GM20431 (cell line): ENCODE measurements around the gene TCHH.
"Not testable (repeated sequence)": the region's sequence is repeated elsewhere in the genome, so short reads cannot be mapped to it uniquely, and the experiment has no call there.

ENCODE experiments used
- in situ Hi-C: fragments of 300-500 bp; cut with MseI, MboI; formaldehyde crosslinking; loops from one replicate; pipeline ENCODE4 v1.15.0; 2020; ENCODE audit warnings: low sequenced_read_pairs; ENCODE audit not compliant: unreplicated experiment

Gene TCHH, protein sequence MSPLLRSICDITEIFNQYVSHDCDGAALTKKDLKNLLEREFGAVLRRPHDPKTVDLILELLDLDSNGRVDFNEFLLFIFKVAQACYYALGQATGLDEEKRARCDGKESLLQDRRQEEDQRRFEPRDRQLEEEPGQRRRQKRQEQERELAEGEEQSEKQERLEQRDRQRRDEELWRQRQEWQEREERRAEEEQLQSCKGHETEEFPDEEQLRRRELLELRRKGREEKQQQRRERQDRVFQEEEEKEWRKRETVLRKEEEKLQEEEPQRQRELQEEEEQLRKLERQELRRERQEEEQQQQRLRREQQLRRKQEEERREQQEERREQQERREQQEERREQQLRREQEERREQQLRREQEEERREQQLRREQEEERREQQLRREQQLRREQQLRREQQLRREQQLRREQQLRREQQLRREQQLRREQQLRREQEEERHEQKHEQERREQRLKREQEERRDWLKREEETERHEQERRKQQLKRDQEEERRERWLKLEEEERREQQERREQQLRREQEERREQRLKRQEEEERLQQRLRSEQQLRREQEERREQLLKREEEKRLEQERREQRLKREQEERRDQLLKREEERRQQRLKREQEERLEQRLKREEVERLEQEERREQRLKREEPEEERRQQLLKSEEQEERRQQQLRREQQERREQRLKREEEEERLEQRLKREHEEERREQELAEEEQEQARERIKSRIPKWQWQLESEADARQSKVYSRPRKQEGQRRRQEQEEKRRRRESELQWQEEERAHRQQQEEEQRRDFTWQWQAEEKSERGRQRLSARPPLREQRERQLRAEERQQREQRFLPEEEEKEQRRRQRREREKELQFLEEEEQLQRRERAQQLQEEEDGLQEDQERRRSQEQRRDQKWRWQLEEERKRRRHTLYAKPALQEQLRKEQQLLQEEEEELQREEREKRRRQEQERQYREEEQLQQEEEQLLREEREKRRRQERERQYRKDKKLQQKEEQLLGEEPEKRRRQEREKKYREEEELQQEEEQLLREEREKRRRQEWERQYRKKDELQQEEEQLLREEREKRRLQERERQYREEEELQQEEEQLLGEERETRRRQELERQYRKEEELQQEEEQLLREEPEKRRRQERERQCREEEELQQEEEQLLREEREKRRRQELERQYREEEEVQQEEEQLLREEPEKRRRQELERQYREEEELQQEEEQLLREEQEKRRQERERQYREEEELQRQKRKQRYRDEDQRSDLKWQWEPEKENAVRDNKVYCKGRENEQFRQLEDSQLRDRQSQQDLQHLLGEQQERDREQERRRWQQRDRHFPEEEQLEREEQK (N-terminal part only)

DNA sequence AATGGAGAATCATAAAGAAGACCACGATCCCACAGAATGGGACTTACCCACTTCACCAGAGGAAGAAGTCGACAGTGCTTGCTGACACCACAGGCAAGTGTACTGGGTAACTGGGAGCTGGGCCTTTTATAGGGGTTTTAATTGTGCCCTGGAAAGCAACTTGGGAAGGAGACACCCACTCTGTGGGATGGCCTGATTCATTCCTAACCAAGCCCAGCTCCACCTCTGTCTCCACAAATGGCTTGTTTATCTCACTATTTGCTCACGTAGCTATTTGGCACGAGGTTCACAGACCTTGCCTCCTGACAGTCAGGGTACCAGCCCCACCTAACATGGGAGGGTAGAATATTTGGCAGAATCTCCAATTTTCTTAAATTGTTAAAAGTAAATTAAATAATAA is at the start of gene TCHH:
TCHH (minus strand) TSS at position 101 of the 400 bp plus-strand sequence. CDS start 1,364 bp downstream, outside the sequence.
- in situ Hi-C loops: no loop called here

DNA sequence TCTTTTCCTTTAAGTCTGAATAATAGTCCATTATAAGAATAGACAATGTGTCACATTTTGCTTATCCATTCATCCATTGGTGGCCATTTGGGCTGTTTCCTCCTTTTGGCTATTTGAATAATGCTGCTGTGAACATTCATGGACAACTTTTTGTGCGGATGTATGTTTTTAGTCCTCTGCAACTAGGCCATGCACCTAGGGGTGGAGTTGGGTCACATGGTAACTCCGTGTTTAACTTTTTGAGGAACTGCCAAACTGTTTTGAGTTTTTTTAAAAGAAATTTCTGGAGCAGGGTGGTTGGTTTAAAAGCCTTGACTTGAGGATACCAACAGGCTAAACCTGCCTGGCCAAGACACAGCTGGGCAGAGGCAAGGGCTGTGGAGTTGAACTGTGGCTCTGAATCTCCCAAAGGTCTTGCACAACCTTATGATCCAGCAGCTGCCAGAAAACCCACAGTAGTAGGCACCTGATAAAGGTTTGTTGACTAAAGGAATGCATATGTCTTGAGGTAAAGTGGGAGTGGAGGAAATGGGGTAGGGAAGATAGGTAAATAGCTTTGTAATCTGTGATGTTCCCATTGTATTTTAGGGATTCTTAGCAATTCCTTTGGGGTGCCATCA is 49.4 kb upstream of the TCHH start:
- in situ Hi-C loops: no loop called here

DNA sequence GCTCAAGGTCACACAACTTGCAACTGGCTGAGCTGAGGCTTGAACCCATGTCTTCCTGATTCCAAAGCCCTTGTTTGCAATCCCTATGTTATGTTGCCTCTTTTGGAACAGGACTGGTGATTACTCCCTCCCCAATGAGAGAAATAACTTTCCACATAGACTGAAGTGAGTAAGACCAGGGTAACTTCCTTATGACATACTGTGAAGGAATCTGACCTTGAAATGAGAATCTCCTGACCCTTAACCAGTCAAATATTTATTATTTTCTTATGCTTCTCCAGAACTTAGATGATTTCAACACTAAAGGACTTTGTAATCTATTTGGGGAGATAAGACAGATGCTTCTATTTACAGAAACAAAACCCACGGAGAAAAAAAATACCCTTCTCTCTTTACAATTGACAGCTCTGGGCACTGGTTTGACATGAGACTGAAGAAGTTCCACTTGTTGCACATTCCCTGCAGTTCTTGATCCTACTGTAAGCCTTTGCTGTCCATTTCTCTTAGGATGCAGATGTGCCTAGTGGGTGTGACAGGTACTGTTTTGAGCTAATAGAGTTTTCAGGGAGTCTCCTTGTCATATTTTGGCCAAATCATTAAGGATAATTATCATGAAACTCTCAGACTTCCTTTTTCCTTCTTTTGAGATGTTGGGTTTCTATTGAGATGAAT is 47.7 kb upstream of the TCHH start:
- in situ Hi-C loops: no loop called here

DNA sequence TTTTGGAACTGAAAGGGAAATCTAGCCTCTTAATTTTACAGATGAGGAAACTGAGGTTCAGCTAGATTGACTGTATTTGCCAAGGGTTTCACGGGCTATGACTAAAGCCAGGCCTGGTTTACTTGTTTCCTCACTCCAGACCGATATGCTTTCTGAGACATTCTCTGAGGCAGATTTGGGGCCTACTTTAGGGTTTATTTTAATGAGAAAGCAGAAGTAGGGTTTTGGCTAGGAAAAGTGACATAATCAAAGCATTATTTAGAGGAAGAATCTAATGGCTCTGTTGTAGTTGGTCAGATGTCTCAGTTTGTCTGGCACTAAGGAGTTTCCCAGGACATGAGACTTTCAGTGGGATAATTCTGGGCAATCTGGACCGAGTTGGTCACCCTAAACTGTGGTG is 45.3 kb upstream of the TCHH start:
- in situ Hi-C loops: no loop called here

DNA sequence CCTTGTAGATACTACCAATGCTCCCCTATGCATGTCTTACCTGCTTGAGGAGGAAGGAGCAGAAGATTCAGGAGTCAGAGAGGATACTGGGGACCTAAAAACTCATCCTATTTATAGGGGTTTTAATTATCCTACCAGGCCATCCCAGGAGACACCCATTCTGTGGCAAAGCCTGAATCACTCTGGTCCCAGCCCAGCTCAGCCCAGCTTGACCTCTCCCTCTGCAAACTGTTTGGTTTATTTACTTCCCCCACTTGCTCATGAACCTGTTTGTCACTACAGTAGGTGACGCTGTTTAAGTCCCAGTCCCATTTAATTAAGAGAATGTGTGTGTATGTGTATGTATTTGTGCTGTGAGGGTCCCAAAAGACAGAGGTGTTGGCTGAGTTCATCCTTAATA is 43.9 kb upstream of the TCHH start, which contains the start of gene RPTN:
RPTN (minus strand) TSS at position 85 of the 400 bp plus-strand sequence. CDS start 1,339 bp downstream, outside the sequence.
- in situ Hi-C loops: no loop called here

DNA sequence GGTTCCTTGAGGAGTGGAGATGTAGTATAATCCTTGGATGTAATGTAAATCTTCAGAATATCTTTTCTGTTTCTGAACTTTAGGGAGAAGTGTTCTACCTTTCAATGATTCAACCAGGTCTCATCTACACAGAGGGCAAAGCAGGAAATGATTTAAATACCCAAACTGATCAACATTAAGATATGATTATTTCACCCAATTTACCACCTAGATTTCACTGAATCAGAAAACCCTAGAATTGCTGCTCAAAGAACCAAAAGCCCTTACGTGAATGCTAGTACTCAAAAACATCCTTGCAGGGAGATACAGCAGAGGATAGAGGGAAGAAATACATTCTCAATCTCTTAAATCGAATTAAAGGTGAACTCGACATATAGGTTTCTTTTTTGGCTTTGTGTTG is 38.8 kb upstream of the TCHH start:
- in situ Hi-C loops: no loop called here

DNA sequence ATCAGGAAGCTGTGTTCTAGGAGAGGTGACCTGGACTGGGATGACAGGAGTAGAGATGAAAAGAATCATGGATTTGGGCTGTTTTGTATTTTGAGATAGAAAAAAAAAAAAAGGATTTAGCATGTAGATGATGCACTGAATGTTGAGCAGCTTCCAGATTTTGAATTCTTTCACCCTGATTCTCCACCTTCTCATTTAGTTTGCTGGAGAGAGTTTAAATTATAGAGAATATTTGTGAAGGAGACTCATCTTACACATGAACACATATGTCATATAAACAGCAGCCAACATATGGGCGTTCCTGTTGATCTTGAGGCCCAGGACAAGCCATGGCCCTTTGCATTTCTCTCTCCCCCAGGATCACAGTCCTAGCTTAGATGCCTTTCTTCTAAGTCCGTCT is 36.4 kb upstream of the TCHH start:
- in situ Hi-C loops: no loop called here

DNA sequence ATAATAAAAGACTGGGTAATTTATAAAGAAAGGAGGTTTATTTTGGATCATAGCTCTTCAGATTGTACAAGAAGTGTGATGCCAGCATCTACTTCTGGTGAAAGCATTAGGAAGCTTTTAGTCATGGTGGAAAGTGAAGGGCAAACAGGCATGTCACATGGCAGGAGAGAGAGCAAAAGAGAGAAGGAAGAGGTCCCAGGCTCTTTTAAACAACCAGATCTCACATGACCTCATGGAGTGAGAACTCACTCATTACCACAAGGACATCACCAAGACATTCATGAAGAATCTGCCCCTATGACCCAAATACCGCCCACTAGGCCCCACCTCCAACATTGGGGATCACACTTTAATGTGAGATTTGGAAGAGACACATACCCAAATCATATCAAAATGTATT is 33.7 kb upstream of the TCHH start:
- in situ Hi-C loops: no loop called here

DNA sequence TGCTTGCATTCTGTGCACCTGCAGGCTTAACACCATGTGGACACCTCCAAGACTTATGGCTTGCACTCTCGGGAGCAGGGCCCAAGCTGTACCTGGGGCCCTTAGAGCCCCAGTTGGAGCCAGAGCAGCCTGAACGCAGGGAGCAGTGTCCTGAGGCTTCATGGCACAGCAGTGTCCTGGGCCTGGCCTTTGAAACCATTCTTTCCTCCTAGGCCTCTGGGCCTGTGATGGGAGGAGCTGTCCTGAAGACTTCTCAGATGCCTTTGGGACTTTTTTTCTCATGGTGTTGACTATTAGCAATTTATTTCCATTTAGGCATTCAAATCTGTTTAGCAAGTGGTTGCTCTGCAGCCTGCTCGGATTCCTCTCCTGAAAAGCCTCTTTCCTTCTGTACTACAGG is 32.8 kb upstream of the TCHH start:
- in situ Hi-C loops: no loop called here

DNA sequence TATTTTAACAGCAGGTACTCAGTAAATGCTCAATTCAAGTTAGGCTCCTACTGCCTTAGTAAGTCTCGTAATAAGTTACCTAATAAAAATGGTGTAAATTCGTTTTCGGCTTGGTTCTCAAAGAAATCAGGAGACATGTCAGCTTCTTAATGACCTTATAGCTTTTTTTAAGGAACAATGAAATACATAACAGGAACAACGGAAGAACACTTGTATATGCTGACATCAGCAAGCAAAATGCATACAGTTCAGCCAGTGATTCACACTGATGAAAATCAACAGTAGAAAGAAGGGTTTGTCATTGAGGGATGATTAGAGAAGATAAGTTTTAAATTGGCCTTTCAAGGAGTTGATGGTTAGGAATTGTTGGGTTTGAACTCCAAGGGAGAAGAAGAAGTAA is 30.5 kb upstream of the TCHH start:
- in situ Hi-C loops: no loop called here

DNA sequence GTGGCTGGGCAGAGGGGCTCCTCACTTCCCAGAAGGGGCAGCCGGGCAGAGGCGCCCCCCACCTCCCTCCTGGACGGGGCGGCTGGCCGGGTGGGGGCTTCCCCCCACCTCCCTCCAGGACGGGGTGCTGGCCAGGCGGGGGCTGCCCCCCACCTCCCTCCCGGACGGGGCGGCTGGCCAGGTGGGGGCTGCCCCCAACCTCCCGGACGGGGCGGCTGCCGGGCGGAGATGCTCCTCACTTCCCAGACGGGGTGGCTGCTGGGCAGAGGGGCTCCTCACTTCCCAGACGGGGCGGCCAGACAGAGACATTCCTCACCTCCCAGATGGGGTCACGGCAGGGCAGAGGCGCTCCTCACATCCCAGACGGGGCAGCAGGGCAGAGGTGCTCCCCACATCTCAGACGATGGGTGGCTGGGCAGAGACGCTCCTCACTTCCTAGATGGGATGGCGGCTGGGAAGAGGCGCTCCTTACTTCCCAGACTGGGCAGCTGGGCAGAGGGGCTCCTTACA is 29.5 kb upstream of the TCHH start:
- in situ Hi-C loops: not testable (repeated sequence)

DNA sequence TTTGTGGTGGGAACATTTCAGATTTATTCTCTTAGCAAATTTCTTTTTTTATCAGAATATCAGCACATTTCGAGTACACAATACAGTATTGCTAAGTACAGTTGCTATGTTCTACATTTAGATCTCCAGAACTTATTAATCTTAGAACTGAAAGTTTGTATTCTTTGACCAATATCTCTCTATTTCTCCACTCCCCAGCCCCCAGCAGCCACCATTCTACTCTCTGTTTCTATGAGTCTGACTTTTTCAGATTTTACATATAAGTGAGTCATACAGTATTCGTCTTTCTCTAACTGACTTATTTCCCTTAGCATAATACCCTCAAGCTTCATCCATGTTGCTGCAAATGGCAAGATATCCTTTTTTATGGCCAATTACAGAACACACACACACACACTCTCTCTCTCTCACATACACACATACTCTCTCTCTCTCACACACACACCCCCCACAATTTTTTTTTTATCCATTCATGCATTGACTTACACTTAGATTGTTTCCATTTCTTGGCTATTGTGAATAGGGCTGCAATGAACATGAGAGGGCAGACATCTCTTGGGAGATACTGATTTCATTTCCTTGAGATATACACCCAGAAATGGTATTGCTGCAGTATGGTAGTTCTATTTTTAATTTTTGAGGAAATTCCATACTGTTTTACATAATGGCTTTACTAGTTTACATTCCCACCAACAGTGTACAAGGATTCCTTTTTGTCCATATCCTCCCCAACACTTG is 28.1 kb upstream of the TCHH start:
- in situ Hi-C loops: no loop called here

DNA sequence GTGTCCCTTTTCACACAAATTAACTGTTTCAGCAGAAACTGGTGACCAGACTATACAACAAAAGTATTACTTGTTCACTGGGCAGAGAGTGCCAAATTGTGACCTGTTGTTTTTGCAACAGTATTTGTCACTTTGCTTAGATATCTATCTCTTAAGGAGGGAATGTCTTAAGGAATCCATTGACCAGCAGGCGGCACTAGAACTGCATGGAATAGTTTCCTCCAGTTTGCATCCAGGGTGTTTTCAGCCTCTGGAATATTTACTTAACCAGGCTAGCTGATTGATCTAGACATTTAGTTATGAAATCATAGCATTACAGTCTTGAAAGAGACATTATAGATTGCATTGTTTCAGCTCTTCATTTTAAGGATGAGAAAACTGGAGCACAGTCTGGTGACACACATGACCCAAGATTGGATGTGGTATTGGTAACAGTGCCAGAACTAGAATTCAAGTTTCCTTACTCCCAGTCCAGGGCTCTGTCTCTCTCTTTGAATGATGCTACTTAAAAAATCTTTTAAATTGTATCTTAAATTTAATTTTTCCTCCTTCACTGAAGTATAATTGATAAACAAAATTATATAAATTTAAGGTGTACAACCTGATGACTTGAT is 26.8 kb upstream of the TCHH start:
- in situ Hi-C loops: no loop called here

DNA sequence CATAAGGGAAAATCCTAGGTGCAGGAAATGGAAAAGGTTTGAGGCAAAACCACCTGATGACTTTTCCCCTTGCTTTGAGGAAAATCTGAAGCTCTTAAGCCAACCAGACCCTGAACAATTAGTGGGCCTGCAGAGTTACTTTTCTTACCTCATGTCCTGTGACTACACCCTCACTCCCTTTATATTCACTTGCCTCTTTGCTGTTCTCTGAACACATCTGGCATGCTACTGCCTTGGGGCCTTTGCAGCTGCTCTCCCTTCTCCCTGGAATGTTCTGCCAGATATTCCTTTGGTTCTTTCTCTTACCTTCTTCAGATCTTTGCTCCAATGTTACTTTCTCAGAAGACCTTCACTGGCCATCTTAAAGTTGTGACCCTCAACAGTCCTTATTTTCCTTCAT is 22.0 kb upstream of the TCHH start:
- in situ Hi-C loops: no loop called here

DNA sequence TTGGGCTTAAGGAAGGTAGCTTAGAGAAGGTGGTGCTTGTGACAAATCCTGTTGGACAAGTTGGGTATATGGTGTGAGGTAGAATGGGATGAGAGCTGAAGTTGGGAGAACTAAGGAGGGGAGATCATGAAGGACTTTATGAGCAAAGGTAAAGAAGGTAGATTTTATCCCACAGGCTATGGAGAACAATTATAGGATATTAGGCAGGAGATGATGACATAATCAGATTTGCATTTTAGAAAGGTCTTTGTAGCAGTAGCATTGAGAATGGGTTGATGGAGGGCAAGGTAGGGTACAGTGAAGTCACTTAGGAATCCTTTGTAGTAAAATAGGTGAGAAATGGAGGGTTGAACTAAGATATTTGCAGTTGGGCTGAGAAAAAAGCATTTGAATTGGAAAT is 14.9 kb upstream of the TCHH start:
- in situ Hi-C loops: no loop called here

DNA sequence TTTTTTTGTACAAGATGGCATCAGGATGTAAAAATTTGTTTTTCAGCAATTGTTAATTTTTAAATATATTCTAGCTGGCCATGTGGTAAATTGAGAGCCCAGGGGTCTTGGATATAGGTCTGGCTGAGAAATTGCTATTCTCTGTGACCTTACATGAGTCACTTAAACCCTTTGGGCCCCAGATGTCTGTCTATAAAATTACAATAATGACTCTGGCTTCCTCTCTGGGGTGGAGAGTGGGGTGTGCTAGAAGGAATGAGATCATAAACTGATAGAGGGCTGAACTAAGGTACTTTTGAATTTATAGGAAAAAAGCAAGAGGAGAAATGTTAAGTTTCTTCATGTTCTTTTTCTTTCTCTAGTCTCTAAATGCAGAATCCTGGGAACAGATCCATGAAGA is 12.4 kb upstream of the TCHH start:
- in situ Hi-C loops: no loop called here

DNA sequence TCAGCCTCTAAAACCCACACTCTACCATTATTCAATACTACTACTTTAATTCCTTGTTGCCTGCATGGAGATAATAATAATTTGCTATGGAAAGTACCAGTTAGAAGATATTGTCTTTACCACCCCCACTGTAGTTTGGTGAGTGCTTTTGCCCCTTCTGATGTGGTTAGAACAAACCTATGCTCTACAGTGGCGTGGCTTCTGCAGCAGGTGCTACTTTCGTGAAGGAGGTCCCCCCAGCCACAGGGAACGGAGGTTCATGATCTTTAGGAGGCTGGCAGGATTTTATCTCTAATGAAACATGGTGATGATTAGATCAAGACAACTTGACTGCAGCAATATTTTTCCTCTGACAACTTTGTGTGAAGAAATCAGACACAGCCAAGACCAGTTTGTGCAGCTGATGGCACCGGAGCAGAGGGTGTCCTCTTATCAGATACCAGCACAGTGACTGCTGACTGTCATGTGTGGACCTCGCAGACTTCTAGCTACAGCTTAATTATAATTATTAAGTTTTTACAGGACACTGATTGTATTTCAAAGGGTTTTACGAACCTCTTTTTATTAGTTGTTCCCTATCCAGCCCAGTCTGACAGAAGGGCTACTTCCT is 10.7 kb upstream of the TCHH start:
- in situ Hi-C loops: no loop called here

DNA sequence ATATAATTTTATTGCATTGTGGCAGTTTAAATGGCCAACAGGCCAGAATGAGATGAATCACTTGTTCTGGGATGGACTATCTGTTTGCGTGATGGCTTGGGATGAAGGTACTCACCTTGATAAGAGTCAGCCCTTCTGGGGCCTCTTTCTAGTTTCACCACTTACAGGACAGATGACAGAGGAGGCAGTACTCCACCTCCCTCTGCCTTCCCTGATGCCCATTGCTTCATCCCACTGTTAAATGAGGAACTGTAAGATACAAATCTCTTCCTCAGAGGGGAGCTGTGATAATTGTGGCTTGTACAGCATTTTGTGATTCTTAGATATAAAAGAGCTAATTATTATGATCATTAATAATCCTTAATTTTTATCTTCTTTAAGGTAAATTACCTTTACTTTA is 3.7 kb upstream of the TCHH start:
- in situ Hi-C loops: no loop called here
